HepG2 (cell line): ENCODE results near the gene FNIP2.

ENCODE experiments used
- E2F1 ChIP-seq: sonication (generic); formaldehyde crosslinking; IDR thresholded peaks from 2 replicates; pipeline ENCODE4 v1.5.0; 2020; ENCODE audit warnings: missing genetic modification reagents
- EP300 ChIP-seq, 3 experiments: sonication (generic) in 1 of 3; formaldehyde crosslinking in 1 of 3; IDR thresholded peaks; 2 replicates each; pipeline versions ENCODE4 v1.5.1 to v1.6.1; 2011 to 2020; ENCODE audit warnings: low read depth in 2 of 3, low read length in 2 of 3, borderline replicate concordance in 1 of 3, improper control_type of control experiment in 1 of 3, mild to moderate bottlenecking in 1 of 3, missing genetic modification reagents in 1 of 3, moderate library complexity in 1 of 3
- IRF9 ChIP-seq: sonication (generic); formaldehyde crosslinking; IDR thresholded peaks from 2 replicates; pipeline ENCODE4 v1.8.0; 2022; ENCODE audit warnings: missing genetic modification reagents, mild to moderate bottlenecking, borderline replicate concordance
- MXI1 ChIP-seq: IDR thresholded peaks from 3 replicates; pipeline ENCODE4 v1.6.1; 2012; ENCODE audit warnings: low read depth, low read length, inconsistent platforms, borderline replicate concordance
- NPAS2 ChIP-seq: sonication (generic); formaldehyde crosslinking; IDR thresholded peaks from 2 replicates; pipeline ENCODE4 v1.8.0; 2022; ENCODE audit warnings: mild to moderate bottlenecking, missing genetic modification reagents, borderline replicate concordance
- POLR2AphosphoS5 ChIP-seq: IDR thresholded peaks from 2 replicates; pipeline ENCODE4 v1.6.1; 2012; ENCODE audit warnings: low read depth, low read length
- RBAK ChIP-seq: sonication (generic); formaldehyde crosslinking; IDR thresholded peaks from 2 replicates; pipeline ENCODE4 v1.5.1; 2020; ENCODE audit warnings: mild to moderate bottlenecking, missing genetic modification reagents
- SIN3A ChIP-seq: IDR thresholded peaks from 2 replicates; pipeline ENCODE4 v1.6.1; 2011; ENCODE audit warnings: low read depth, mild to moderate bottlenecking, control low read depth, low read length, borderline replicate concordance
- SRF ChIP-seq: IDR thresholded peaks from 2 replicates; pipeline ENCODE4 v1.6.1; 2011; ENCODE audit warnings: mild to moderate bottlenecking, low read depth, low read length, moderate library complexity
- ZBTB1 ChIP-seq: sonication (generic); formaldehyde crosslinking; IDR thresholded peaks from 2 replicates; pipeline ENCODE4 v1.4.0; 2020; ENCODE audit warnings: missing genetic modification reagents, borderline replicate concordance
- ZNF253 ChIP-seq: sonication (generic); formaldehyde crosslinking; IDR thresholded peaks from 2 replicates; pipeline ENCODE4 v1.8.0; 2022; ENCODE audit warnings: mild to moderate bottlenecking, missing genetic modification reagents, borderline replicate concordance
- TF ChIP-seq, protein P1 (sequence below): sonication (generic); formaldehyde crosslinking; IDR thresholded peaks from 2 replicates; pipeline ENCODE4 v1.5.0; 2020; ENCODE audit warnings: mild to moderate bottlenecking, missing genetic modification reagents, moderate library complexity
- TF ChIP-seq, protein P2 (sequence below): IDR thresholded peaks from 2 replicates; pipeline ENCODE4 v1.6.1; 2016; ENCODE audit warnings: control low read depth

DNA sequence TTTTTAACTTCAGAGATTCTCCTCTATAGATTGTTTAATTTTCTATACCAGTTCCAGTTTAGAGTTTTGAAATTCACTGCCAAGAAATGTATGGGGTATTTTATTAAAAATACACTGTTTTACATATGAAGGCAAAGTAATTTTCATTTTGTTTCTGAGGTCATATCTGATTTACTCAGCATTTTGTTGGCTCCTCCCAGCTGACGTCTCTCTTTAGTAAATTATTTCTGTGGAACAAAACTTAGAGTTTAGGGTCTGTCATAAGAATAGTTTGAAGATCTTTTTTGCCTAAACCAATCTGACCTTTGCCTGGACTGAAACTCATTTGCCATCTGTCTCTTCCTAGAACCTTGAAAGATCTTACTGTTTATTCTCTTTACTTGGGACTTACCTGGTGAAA, 16.9 kb downstream of the FNIP2 start:
- TF ChIP-seq RBAK (CRISPR knock-in tag) (no peak), IRF9 (CRISPR knock-in tag) (no peak), SRF (no peak), ZBTB1 (no peak), ZNF253 (CRISPR knock-in tag) (no peak), SIN3A (no peak), E2F1 (CRISPR knock-in tag) (no peak), POLR2AphosphoS5 (no peak), MXI1 (no peak), EP300 (IDR thresholded peaks at IDR 0.05; ENCODE audit: low read depth in 2 of 2, low read length in 2 of 2) (no peak), EP300 (CRISPR knock-in tag; IDR thresholded peaks at IDR 0.05; ENCODE audit: borderline replicate concordance) (no peak), NPAS2 (CRISPR knock-in tag) (no peak)
- TF ChIP-seq, protein P1, sequence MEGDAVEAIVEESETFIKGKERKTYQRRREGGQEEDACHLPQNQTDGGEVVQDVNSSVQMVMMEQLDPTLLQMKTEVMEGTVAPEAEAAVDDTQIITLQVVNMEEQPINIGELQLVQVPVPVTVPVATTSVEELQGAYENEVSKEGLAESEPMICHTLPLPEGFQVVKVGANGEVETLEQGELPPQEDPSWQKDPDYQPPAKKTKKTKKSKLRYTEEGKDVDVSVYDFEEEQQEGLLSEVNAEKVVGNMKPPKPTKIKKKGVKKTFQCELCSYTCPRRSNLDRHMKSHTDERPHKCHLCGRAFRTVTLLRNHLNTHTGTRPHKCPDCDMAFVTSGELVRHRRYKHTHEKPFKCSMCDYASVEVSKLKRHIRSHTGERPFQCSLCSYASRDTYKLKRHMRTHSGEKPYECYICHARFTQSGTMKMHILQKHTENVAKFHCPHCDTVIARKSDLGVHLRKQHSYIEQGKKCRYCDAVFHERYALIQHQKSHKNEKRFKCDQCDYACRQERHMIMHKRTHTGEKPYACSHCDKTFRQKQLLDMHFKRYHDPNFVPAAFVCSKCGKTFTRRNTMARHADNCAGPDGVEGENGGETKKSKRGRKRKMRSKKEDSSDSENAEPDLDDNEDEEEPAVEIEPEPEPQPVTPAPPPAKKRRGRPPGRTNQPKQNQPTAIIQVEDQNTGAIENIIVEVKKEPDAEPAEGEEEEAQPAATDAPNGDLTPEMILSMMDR (CRISPR knock-in tag) = no peak
- TF ChIP-seq, protein P2, sequence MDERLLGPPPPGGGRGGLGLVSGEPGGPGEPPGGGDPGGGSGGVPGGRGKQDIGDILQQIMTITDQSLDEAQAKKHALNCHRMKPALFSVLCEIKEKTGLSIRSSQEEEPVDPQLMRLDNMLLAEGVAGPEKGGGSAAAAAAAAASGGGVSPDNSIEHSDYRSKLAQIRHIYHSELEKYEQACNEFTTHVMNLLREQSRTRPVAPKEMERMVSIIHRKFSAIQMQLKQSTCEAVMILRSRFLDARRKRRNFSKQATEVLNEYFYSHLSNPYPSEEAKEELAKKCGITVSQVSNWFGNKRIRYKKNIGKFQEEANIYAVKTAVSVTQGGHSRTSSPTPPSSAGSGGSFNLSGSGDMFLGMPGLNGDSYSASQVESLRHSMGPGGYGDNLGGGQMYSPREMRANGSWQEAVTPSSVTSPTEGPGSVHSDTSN = no peak
